GM21723 (cell line): ENCODE results near the gene CMIP.
"Not testable (repeated sequence)": the region's sequence is repeated elsewhere in the genome, so short reads cannot be mapped to it uniquely, and the experiment has no call there.

Experiments used
- ATAC-seq: cut with Tn5 transposase; IDR thresholded peaks from one replicate; pipeline ENCODE4 v1.9.1; 2021; ENCODE audit warnings: mild to moderate bottlenecking, moderate library complexity; ENCODE audit not compliant: unreplicated experiment

Gene CMIP

GRCh38 chr16:81444448-81445121 lies at the start of gene CMIP:
TSS of gene CMIP (plus strand) at chr16:81444808.
- ATAC-seq, result peak; percentile 74

DNA sequence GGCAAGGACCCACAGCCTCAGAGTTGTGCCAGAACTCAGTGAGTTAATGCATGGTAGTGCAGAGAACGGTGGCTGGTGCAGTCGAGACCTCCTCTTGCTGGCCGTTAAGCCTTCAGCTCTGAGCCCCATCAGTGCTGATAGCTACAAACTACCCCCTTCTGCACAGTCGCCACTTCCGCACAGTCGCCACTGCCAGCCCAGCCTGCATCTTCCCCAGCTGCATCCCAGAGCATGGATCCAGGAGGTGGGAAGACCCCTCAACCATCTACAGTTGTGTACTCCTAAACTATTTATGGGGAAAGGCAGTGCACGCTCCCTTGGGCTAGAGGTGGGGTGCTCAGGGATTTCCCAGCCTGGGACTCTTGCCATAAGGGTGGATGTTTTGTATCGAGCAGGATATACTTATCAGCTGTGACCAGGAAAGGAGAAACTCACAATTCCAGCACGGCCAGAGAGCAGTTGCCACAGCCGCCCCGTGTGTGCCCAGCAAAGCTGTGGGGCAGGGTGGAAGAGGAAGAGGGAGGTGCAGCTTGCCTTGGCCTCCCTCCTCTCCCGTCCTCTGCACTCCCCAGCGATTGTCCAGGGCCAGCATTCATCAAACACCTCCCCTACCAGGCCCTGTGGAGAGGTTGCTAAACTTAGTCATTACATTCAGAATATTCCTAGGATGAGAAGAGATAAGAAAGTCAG lies 49.5 kb upstream of the CMIP start:
- ATAC-seq, result no peak

- no peak for ATAC-seq
Observed at GRCh38 chr16:81397058-81397878, 47.3 kb upstream of the CMIP start.

GRCh38 chr16:81397879-81398520 lies 46.6 kb upstream of the CMIP start:
- no peak for ATAC-seq

- ATAC-seq, result no peak
Observed at GRCh38 chr16:81399909-81400308, 44.7 kb upstream of the CMIP start.

- ATAC-seq, result no peak
Observed at GRCh38 chr16:81401035-81401950, 43.3 kb upstream of the CMIP start.

- ATAC-seq, result no peak
Observed at GRCh38 chr16:81403208-81403600, 41.4 kb upstream of the CMIP start.

- peak; percentile 84 for ATAC-seq
Observed at GRCh38 chr16:81403601-81404391, 40.8 kb upstream of the CMIP start.

GRCh38 chr16:81405002-81405401 lies 39.6 kb upstream of the CMIP start:
- ATAC-seq, result not testable (repeated sequence)

- no peak for ATAC-seq
Observed at GRCh38 chr16:81405702-81406113, 38.9 kb upstream of the CMIP start.

DNA sequence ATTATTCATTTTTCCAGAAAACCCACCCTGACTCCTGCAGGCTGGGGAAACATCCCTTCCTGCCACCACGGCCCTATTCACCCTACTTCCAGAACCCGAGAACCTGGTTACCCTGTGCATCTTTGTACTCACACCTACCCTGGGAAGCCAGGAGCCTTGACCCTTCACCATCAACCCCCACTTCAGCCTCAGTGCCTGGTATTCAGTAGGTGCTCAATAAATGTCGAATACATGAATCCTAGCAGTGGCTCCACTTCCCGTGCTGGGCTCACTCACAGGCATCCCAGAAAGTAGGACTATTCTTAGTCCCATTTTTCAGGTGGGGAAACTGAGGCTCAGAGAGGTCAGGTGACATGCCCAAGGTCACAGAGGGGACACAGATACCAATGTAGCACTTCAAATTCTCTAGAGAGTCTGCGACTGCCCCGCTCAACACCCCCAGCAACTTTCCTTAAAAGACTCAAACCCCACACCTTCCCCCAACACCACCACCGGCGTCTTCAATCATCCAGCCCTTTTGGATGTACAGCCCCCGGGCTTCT lies 36.1 kb upstream of the CMIP start:
- no peak for ATAC-seq

DNA sequence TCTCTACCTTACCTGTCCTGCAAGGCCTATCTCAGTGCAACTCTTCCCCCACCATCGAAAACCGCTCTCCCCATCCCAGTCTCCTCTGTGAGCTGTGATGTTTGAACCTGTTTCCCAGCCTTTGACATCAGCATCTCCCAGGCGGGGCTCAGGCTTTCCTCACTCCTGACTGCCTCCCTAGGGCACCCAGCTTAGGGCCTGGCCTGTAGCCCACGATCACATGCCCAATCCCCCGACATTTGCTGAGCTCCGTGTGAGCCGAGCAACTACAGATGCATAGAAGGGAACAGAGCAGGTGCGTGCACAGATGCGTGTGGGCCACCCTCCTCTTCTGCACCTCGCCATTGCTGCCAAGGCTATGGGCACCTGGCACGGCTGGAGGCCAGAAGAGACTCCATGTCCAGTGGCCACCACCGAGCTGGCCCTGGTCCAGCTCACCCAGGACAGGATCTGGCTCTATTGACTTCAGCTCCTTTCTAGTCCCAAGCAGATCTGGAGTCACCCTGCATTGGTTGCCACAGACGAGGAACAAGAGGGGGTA lies 35.5 kb upstream of the CMIP start:
- ATAC-seq, result no peak

- ATAC-seq, result no peak
Observed at GRCh38 chr16:81410643-81411293, 33.8 kb upstream of the CMIP start.

DNA sequence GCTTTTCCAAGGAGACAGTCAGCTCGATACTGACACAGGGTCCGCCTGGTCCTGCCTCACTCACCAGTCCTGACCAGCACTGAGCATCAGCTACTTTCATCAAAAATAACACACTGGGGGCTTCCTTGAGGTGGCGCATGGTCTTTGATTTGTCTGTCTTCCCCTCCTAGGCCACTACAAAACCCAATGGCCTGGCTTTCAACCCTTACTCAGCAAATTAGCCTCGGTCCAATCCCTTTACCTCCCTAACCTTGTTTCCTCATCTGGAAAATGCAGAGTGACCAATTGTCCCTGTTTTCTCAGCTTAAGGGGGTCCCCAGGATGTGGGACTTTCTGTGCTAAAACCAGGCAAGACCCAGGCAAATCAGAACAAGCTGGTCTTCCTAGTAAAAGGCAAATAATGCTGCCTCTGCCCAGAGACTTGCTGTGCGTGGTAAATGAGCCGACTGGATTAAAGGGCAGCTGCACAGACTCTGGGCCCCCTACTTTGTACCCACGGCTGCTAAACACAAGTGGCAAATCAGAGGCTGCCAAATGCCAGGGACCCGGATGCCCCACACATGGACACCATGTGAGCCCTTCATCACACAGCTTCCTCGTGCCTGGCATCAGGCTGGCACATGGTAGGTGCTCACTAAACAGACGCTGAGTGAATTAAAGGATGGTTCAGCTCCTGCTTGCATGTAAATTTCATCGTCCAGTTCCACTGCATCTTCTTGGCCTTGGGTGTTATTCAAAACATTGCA lies 31.2 kb upstream of the CMIP start:
- ATAC-seq, result no peak

GRCh38 chr16:81415751-81416150 lies 28.9 kb upstream of the CMIP start:
- no peak for ATAC-seq

DNA sequence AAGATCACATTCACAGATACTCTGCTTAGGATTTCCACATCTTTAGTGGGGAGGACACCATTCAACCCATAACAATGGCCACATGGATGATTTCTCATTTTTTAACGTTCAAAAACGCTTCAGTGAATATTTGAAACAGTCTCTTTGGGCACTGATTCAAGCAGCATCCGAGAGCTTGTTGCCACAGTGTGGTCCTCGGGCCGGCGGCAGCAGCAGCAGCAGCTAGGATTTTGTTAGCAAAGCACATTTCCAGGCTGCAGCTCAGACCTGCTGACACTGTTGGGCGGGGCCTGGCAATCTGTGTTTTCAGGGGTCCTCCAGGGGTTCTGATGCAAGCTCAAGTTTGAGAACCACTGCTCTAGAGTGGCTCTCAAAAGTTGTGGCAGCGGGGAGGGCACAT lies 27.9 kb upstream of the CMIP start:
- no peak for ATAC-seq

DNA sequence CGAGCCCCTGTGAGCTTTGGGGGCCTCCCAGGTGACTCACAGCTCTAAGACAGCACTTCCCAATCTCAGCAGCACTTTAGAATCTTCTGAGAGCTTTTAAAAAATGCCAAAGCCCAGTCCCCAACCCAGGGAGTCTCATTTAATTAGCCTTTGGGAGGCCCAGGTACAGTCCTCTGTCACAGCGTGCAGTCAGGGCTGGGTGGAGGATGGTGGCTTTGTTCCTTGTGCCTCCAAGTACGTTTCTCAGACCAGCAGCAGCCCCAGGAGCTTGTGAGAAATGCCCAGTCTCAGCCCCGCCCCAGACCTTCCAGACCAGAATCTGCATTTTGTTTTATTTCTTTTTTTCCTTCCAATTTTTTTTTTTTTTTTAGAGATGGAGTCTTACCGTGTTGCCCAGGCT lies 27.4 kb upstream of the CMIP start:
- no peak for ATAC-seq

GRCh38 chr16:81419806-81420205 lies 24.8 kb upstream of the CMIP start:
- ATAC-seq, result no peak
